GM12891 (cell line): Measurements from ENCODE around the gene PDIA2.

Source experiments
- POLR2A ChIP-seq: IDR thresholded peaks from 2 replicates; pipeline ENCODE4 v1.6.1; 2011; ENCODE audit warnings: low read depth, low read length, control low read depth
- POLR2AphosphoS5 ChIP-seq: IDR thresholded peaks from 2 replicates; pipeline ENCODE4 v1.6.1; 2011; ENCODE audit warnings: low read depth, low read length, control low read depth
- TAF1 ChIP-seq: IDR thresholded peaks from 2 replicates; pipeline ENCODE4 v1.6.1; 2011; ENCODE audit warnings: low read depth, low read length, control low read depth

DNA sequence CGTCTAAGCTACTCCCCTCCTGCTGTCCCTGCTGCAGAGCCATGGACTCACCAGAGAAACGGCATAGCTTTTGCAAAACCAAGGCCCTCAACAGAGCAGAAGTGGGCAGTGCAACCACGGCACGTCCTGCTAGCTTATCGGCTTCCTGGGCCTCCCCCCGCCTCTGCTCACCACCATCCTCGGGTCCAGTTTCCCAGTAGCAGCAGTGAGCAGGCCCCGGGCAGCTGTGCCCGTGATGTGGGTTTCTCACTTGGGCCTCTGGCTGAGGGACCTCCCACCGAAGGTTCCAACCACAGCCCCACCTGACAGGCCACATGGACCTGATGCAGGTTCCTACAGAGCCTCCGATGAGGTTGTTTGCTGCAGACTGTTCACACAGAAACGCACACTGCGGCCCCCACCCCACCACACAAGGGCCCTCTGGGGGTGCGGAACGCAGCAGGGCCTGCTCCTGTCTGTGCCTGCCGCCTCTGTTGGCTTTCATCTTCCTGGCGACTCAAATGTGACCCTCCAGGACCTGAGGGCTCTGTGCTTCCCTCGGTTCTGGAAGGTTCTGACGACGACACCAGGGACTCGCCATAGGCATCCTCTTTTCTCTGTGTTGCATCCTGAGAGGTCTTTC is 24.8 kb downstream of the PDIA2 start:
- TF ChIP-seq POLR2A (no peak), POLR2AphosphoS5 (no peak), TAF1 (no peak)
